CD4-positive, alpha-beta T cell (primary cell): ENCODE data around the gene MYOZ3. TPM values are rescaled to one million over a fixed set of nuclear protein-coding genes. Genes with fewer than 3 reads are reported as not detected.

Experiments used
- ATAC-seq: fragments of 200-7000 bp; cut with Tn5 transposase; one replicate; pipeline ENCODE4 v1.10.0; 2022; ENCODE audit warnings: mild to moderate bottlenecking; ENCODE audit not compliant: poor library complexity
- CTCF ChIA-PET: fragments of 350-600 bp; sonication (Branson Sonifier 250); formaldehyde crosslinking; loops from one replicate; lab custom pipeline; 2021; ENCODE audit warnings: antibody characterized with exemption, inconsistent platforms; lab: Charles Lee
- POLR2A ChIA-PET: fragments of 350-600 bp; sonication (Branson Sonifier 250); formaldehyde crosslinking; loops from one replicate; lab custom pipeline; 2021; ENCODE audit warnings: antibody characterized with exemption, inconsistent platforms; lab: Charles Lee
- DNase-seq, 14 experiments: peaks; one replicate each; pipeline ENCODE4 v3.0.0-alpha.2; 2013 to 2020; ENCODE audit warnings: mixed read lengths in 2 of 14
- H3K27ac ChIP-seq, 2 donors: one replicate each; pipeline versions ENCODE4 v1.5.1 to v1.7.0; 2013; ENCODE audit warnings: low read length in 2 of 2, low read depth in 1 of 2, mild to moderate bottlenecking in 1 of 2
- H3K27me3 ChIP-seq, 2 experiments: 1 replicate in 1 of 2; 2 replicates in 1 of 2; pipeline versions ENCODE4 v1.6.1 to v1.7.0; 2013; ENCODE audit warnings: low read length in 2 of 2, control low read depth in 1 of 2, mild to moderate bottlenecking in 1 of 2, moderate library complexity in 1 of 2; ENCODE audit not compliant: insufficient read depth in 2 of 2, control insufficient read depth in 1 of 2
- H3K36me3 ChIP-seq: one replicate; pipeline ENCODE4 v1.6.1; 2013; ENCODE audit warnings: low read length, control low read depth; ENCODE audit not compliant: insufficient read depth
- H3K4me1 ChIP-seq: one replicate; pipeline ENCODE4 v1.6.1; 2013; ENCODE audit warnings: low read length, control low read depth; ENCODE audit not compliant: insufficient read depth
- H3K4me3 ChIP-seq: one replicate; pipeline ENCODE4 v1.5.1; 2013; ENCODE audit warnings: mild to moderate bottlenecking, low read length, moderate library complexity
- H3K9me3 ChIP-seq, 2 experiments: 1 replicate in 1 of 2; 2 replicates in 1 of 2; pipeline versions ENCODE4 v1.6.1 to v1.7.0; 2013; ENCODE audit warnings: low read length in 2 of 2, mild to moderate bottlenecking in 2 of 2, control low read depth in 1 of 2, moderate library complexity in 1 of 2; ENCODE audit not compliant: control insufficient read depth in 1 of 2, insufficient read depth in 1 of 2
- H3K27ac Mint-ChIP-seq: one replicate; pipeline ENCODE4 v1.8.0; 2020; ENCODE audit warnings: mixed read lengths
- H3K27me3 Mint-ChIP-seq: one replicate; pipeline ENCODE4 v1.8.0; 2021; ENCODE audit warnings: mixed read lengths
- H3K36me3 Mint-ChIP-seq: one replicate; pipeline ENCODE4 v1.8.0; 2021; ENCODE audit warnings: low read depth, mixed read lengths
- H3K4me1 Mint-ChIP-seq: one replicate; pipeline ENCODE4 v1.8.0; 2021; ENCODE audit warnings: low read depth, mixed read lengths
- H3K4me3 Mint-ChIP-seq: one replicate; pipeline ENCODE4 v1.8.0; 2020; ENCODE audit warnings: mild to moderate bottlenecking, mixed read lengths
- H3K9me3 Mint-ChIP-seq: one replicate; pipeline ENCODE4 v1.8.0; 2020; ENCODE audit warnings: mixed read lengths
- intact Hi-C, 2 experiments: fragments of 100-400 bp; cut with DNase I in 1 of 2; cut with micrococcal nuclease in 1 of 2; formaldehyde crosslinking; loops; one replicate each; pipeline versions ENCODE4 v1.15.1 to v1.9.0; 2023 to 2025; cut with DNase I, micrococcal nuclease
- total RNA-seq, 174 experiments: library from RNA in 2 of 174; stranded (reverse) in 2 of 174; gene quantifications; one replicate each; pipeline ENCODE4 v1.2.3 and lab custom pipeline; 2021 to 2026
- TF ChIP-seq, protein P1 (sequence below): fragments of 200-600 bp; IDR thresholded peaks from one replicate; pipeline ENCODE4 v1.8.0; 2022; ENCODE audit warnings: antibody characterized with exemption, mild to moderate bottlenecking

Gene MYOZ3
- total RNA-seq, 2 experiments from 2014 or later: not detected

DNA sequence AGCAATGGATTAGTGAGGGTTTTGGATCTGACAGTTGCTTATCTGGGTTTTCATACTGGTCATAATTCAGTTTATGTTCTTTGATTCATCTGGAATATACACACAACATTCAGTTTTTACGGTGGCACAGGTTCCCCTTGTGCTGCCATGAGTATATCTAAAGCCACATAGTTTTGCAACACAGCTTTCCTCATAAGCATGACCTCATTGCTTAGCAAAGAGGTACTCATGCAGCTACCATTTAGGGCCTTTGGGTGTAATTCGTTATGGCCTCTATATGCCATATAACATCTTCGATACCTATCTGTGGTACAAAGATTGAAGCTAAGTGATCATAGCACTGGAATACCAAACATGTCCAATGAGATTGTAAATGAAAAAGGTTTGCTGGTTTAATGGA lies 42.7 kb downstream of the MYOZ3 start:
- no peak overlapping the region for H3K27ac Mint-ChIP-seq
- no peak overlapping the region for H3K4me3 Mint-ChIP-seq
- no peaks in the 10 kb centered on the region for H3K27me3 ChIP-seq
- H3K27ac ChIP-seq: no peak overlapping the region
- POLR2A ChIA-PET: interaction anchor here (0.8 to 1.0 kb wide), 2 partner anchors 55 to 75 kb away, joined by 3 read pairs; partner anchors contain the start of genes DCTN4 and SMIM3
- no peaks in the 10 kb centered on the region for H3K9me3 Mint-ChIP-seq
- no peaks in the 10 kb centered on the region for H3K9me3 ChIP-seq
- CTCF ChIA-PET: no interaction called here
- H3K27me3 Mint-ChIP-seq: no peaks in the 10 kb centered on the region
- H3K4me3 ChIP-seq: no peak overlapping the region
- peaks cover 15% of the 10 kb centered on the region for H3K36me3 ChIP-seq
- H3K36me3 Mint-ChIP-seq: peaks cover 15% of the 10 kb centered on the region
- ATAC-seq (no peak), DNase-seq (peak in 2 of 14 experiments; percentile 24 to 39)
- peaks cover 6% of the 10 kb centered on the region for H3K4me1 ChIP-seq
- H3K4me1 Mint-ChIP-seq: no peaks in the 10 kb centered on the region
- TF ChIP-seq, protein P1, sequence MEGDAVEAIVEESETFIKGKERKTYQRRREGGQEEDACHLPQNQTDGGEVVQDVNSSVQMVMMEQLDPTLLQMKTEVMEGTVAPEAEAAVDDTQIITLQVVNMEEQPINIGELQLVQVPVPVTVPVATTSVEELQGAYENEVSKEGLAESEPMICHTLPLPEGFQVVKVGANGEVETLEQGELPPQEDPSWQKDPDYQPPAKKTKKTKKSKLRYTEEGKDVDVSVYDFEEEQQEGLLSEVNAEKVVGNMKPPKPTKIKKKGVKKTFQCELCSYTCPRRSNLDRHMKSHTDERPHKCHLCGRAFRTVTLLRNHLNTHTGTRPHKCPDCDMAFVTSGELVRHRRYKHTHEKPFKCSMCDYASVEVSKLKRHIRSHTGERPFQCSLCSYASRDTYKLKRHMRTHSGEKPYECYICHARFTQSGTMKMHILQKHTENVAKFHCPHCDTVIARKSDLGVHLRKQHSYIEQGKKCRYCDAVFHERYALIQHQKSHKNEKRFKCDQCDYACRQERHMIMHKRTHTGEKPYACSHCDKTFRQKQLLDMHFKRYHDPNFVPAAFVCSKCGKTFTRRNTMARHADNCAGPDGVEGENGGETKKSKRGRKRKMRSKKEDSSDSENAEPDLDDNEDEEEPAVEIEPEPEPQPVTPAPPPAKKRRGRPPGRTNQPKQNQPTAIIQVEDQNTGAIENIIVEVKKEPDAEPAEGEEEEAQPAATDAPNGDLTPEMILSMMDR: no peak
- intact Hi-C loops: loop anchor here (2.0 to 5.0 kb wide), 4 partner anchors 47 to 246 kb away; partner anchors contain the start of gene SMIM3 (in 1 of the 2)

DNA sequence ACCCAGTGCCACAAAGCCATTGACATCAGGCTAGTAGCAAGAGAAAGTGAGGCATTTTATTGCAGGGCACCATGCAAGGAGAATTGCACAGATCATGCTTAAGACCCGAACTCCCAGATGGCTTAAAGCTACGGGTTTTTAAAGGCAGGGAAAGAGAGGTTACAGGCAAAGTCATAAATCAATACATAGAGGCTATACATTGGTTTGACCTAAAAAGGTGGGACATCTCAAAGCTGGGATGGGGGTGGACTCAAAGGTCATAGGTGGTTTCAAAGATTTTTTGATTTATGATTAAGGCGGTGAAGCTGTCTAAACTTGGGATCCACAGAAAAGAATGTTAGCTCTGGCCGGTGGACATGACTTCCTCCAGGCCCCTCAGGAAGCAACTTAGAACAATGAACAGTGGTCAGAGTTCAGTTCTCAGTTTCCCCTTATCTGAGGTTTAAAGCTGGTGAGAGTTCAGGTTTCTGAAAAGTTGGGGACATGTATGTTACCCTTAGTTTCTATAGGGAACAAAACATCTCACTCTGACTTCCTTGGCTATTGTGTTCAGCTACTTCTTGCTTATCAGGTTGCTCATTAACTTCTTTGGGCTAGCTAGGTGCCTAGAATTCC lies 45.8 kb downstream of the MYOZ3 start:
- CTCF ChIA-PET: no interaction called here
- Mint-ChIP-seq H3K36me3 (peaks cover 46% of the 10 kb centered on the region), H3K4me3 (no peak overlapping the region)

GRCh38 chr5:150710165-150710564 lies 49.1 kb downstream of the MYOZ3 start:
- POLR2A ChIA-PET: no interaction called here
- peaks cover 66% of the 10 kb centered on the region for H3K36me3 Mint-ChIP-seq
- H3K27me3 Mint-ChIP-seq: no peaks in the 10 kb centered on the region
- Histone ChIP-seq H3K9me3 (no peaks in the 10 kb centered on the region), H3K27me3 (no peaks in the 10 kb centered on the region), H3K4me1 (no peaks in the 10 kb centered on the region), H3K36me3 (peaks cover 72% of the 10 kb centered on the region), H3K4me3 (no peak overlapping the region), H3K27ac (no peak overlapping the region)
- DNase-seq: peak in 3 of 14 experiments; percentile 19 to 32 (median 31)
- TF ChIP-seq, protein P1: peak; percentile 27
- ATAC-seq: no peak
- no peaks in the 10 kb centered on the region for H3K9me3 Mint-ChIP-seq
- H3K4me1 Mint-ChIP-seq: no peaks in the 10 kb centered on the region
- intact Hi-C loops: loop anchor here in 1 of 2 experiments (2.0 kb wide), 1 partner anchor 149 kb away; no protein-coding TSS in a partner anchor
- no peak overlapping the region for H3K27ac Mint-ChIP-seq
- CTCF ChIA-PET: no interaction called here
- H3K4me3 Mint-ChIP-seq: no peak overlapping the region

More for the DNA sequence above, 45.8 kb downstream of the MYOZ3 start:
- no peak for DNase-seq
- Mint-ChIP-seq H3K9me3 (no peaks in the 10 kb centered on the region), H3K27ac (no peak overlapping the region), H3K27me3 (no peaks in the 10 kb centered on the region), H3K4me1 (no peaks in the 10 kb centered on the region)
- Histone ChIP-seq H3K36me3 (peaks cover 40% of the 10 kb centered on the region), H3K27me3 (no peaks in the 10 kb centered on the region), H3K27ac (no peak overlapping the region), H3K4me1 (no peaks in the 10 kb centered on the region), H3K9me3 (no peaks in the 10 kb centered on the region), H3K4me3 (no peak overlapping the region)
- ATAC-seq: no peak
- TF ChIP-seq, protein P1: no peak
- intact Hi-C loops: no loop called here
- POLR2A ChIA-PET: no interaction called here
